Ascending aorta (tissue), 2 donors: ENCODE measurements around the gene TBL1XR1. TPM values are rescaled to one million over a fixed set of nuclear protein-coding genes. Genes with fewer than 3 reads are reported as not detected.

Source experiments
- DNase-seq, 2 donors: peaks; one replicate each; pipeline ENCODE4 v3.0.0-alpha.2; 2019; ENCODE audit warnings: low spot score in 2 of 2
- H3K27ac ChIP-seq, 2 donors: fragments of 200-600 bp; sonication (generic); one replicate each; pipeline ENCODE4 v1.5.1; 2016 to 2017; ENCODE audit warnings: mild to moderate bottlenecking in 1 of 2
- H3K27me3 ChIP-seq: fragments of 200-600 bp; sonication (generic); one replicate; pipeline ENCODE4 v1.5.1; 2017
- H3K36me3 ChIP-seq, 2 donors: fragments of 200-600 bp; sonication (generic); one replicate each; pipeline ENCODE4 v1.5.1; 2016
- H3K4me1 ChIP-seq, 2 donors: fragments of 200-600 bp; sonication (generic); one replicate each; pipeline ENCODE4 v1.5.1; 2016 to 2017; ENCODE audit warnings: mild to moderate bottlenecking in 1 of 2
- H3K4me3 ChIP-seq, 2 donors: fragments of 200-600 bp; sonication (generic); one replicate each; pipeline ENCODE4 v1.5.1; 2016 to 2017; ENCODE audit warnings: mild to moderate bottlenecking in 1 of 2
- H3K9me3 ChIP-seq, 2 donors: fragments of 200-600 bp; sonication (generic); one replicate each; pipeline ENCODE4 v1.5.1; 2016
- intact Hi-C: fragments of 100-400 bp; cut with DNase I; formaldehyde crosslinking; loops from one replicate; pipeline ENCODE4 v1.15.1; 2023
- total RNA-seq: library from RNA; depleted of rRNA; stranded (reverse); fragments of >200 nt; gene quantifications from one replicate; pipeline ENCODE4 v1.1.0, GENCODE V29; 2016
- TF ChIP-seq, protein P1 (sequence below), 3 experiments: fragments of 200-600 bp in 2 of 3; fragments of 450-650 bp in 1 of 3; sonication (generic) in 2 of 3; IDR thresholded peaks; one replicate each; pipeline ENCODE4 v1.5.1; 2016 to 2019; ENCODE audit warnings: antibody characterized with exemption in 3 of 3, mild to moderate bottlenecking in 1 of 3, moderate library complexity in 1 of 3

TBL1XR1 gene
- total RNA-seq, 1 donor from 2014 or later = 52.0 TPM

DNA sequence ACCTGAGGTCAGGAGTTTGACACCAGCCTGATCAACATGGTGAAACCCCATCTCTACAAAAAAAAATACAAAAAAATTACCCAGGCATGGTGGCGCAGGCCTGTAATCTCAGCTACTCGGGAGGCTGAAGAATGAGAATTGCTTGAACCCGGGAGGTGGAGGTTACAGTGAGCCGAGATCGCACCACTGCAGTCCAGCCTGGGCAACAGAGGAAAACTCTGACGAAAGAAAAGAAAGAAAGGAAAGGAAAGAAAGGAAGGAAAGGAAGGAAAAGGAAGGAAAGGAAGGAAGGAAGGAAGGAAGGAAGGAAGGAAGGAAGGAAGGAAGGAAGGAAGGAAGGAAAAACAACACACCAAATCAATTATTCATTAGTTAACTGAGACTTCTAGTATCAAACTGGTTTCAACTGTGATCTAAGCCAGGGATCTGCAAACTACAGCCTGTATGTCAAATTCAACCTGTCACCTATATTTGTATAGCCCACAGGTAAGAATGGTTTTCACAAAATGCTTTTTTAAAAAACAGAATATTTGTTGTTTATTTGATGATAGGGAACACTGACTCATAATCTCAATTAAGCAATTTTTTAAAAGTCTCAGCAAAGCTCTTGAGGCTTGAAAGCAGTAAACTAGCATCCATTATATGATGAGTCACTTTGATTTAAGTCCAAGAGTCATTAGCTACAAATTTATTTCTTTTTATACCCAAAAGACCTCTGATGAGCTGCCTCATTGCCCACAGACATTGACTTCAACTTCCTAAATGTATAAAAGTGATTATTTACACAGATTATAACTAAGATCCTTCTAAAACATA lies 127.6 kb downstream of the TBL1XR1 start:
- TF ChIP-seq, protein P1, sequence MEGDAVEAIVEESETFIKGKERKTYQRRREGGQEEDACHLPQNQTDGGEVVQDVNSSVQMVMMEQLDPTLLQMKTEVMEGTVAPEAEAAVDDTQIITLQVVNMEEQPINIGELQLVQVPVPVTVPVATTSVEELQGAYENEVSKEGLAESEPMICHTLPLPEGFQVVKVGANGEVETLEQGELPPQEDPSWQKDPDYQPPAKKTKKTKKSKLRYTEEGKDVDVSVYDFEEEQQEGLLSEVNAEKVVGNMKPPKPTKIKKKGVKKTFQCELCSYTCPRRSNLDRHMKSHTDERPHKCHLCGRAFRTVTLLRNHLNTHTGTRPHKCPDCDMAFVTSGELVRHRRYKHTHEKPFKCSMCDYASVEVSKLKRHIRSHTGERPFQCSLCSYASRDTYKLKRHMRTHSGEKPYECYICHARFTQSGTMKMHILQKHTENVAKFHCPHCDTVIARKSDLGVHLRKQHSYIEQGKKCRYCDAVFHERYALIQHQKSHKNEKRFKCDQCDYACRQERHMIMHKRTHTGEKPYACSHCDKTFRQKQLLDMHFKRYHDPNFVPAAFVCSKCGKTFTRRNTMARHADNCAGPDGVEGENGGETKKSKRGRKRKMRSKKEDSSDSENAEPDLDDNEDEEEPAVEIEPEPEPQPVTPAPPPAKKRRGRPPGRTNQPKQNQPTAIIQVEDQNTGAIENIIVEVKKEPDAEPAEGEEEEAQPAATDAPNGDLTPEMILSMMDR (IDR thresholded peaks at IDR 0.05) = no peak
- no peaks in the 10 kb centered on the region for H3K36me3 ChIP-seq
- no peak overlapping the region for H3K27ac ChIP-seq
- H3K27me3 ChIP-seq = no peaks in the 10 kb centered on the region
- intact Hi-C loops = no loop called here
- H3K4me3 ChIP-seq = no peak overlapping the region
- no peaks in the 10 kb centered on the region for H3K9me3 ChIP-seq
- DNase-seq = no peak
- peaks cover 0 to 18% of the 10 kb centered on the region in 2 donors for H3K4me1 ChIP-seq

GRCh38 chr3:177068967-177069366 lies 128.3 kb downstream of the TBL1XR1 start:
- DNase-seq = no peak
- H3K4me1 ChIP-seq = peaks cover 0 to 18% of the 10 kb centered on the region in 2 donors
- no peaks in the 10 kb centered on the region for H3K27me3 ChIP-seq
- H3K4me3 ChIP-seq = no peak overlapping the region
- H3K9me3 ChIP-seq = no peaks in the 10 kb centered on the region
- H3K36me3 ChIP-seq = no peaks in the 10 kb centered on the region
- H3K27ac ChIP-seq = no peak overlapping the region
- TF ChIP-seq, protein P1 (IDR thresholded peaks at IDR 0.05) = no peak
- intact Hi-C loops = no loop called here

- Histone ChIP-seq H3K36me3 (no peaks in the 10 kb centered on the region), H3K27me3 (no peaks in the 10 kb centered on the region), H3K4me3 (no peak overlapping the region), H3K4me1 (peaks cover 0 to 18% of the 10 kb centered on the region in 2 donors), H3K9me3 (no peaks in the 10 kb centered on the region), H3K27ac (no peak overlapping the region)
- no peak for DNase-seq
- TF ChIP-seq, protein P1 (IDR thresholded peaks at IDR 0.05) = no peak
- intact Hi-C loops = no loop called here
Measured at GRCh38 chr3:177066068-177066467, 131.2 kb downstream of the TBL1XR1 start.

DNA sequence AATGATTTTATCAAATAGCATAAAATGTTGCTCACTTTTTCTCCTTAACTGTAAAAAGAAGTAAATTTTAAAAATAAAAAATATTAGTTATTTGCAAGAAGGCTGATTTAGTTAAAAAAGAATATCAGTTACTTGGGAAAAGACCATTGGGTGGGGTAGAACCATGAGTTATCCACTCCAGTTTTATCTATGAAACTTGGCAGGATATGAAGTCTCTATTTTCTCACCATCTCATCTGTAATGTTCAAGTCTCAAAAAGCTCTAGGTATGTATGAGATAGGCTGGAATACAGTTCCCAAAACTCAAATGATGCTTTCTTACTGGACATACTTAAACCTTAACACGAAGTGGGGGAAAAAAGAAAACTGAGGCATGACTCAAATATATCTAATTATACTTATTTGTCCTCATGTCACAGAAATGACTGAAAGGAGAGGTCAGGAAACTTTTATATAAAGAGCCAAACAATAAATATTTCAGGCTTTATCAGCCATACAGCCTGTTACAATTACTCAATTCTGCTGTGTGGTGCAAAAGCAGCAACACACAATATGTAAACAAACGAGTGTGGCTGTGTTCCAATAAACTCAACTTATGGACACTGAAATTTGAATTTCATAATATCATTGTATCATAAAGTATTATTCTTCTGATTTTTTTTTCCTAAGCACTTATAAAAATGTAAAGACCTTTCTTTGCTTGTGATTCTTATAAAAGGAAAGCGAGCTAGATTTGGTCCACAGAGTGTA lies 131.8 kb downstream of the TBL1XR1 start:
- Histone ChIP-seq H3K36me3 (no peaks in the 10 kb centered on the region), H3K9me3 (no peaks in the 10 kb centered on the region), H3K4me3 (no peak overlapping the region), H3K27me3 (no peaks in the 10 kb centered on the region), H3K27ac (no peak overlapping the region), H3K4me1 (peaks cover 0 to 18% of the 10 kb centered on the region in 2 donors)
- TF ChIP-seq, protein P1 (IDR thresholded peaks at IDR 0.05) = no peak
- intact Hi-C loops = no loop called here
- DNase-seq = no peak

DNA sequence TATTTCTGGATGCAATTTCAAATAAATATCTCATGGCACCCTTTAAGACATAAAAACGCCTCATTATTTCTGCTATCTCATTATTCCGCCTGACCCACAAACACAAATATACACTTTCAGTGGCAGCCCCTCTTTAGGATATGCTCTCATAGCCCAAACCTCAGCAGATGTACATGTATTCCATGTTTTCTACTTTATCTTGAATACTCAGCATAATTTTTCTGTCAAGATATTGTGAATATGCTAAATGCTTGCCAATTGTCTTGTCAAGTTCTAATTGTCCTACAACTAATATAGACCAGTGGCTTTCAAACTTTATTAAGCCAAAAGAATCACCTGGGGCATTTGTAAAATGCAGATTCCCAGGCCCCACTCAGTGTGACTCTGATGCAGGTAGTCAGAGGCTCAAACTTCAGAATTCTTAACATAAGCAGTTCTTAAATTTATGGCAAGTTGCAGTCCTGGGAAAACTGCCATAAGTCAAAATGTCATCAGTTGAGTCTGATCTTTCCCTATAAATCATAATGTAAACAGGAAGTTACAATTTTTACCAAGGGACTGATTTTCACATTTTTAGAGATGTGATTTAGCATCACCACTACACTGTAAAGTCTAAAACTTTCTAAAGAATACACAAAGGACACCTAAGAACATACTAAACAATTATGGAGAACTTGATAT lies 135.1 kb downstream of the TBL1XR1 start:
- intact Hi-C loops = no loop called here

More for the DNA sequence above, 135.1 kb downstream of the TBL1XR1 start:
- peaks cover 0 to 15% of the 10 kb centered on the region in 2 donors for H3K4me1 ChIP-seq
- no peak overlapping the region for H3K27ac ChIP-seq
- H3K27me3 ChIP-seq = no peaks in the 10 kb centered on the region
- H3K4me3 ChIP-seq = no peak overlapping the region
- no peaks in the 10 kb centered on the region for H3K9me3 ChIP-seq
- TF ChIP-seq, protein P1 (IDR thresholded peaks at IDR 0.05) = no peak
- no peaks in the 10 kb centered on the region for H3K36me3 ChIP-seq
- DNase-seq = no peak
